Measurements from ENCODE around the gene ACOT9.
"Not testable (repeated sequence)": the region's sequence is repeated elsewhere in the genome, so short reads cannot be mapped to it uniquely, and the experiment has no call there.

The ACOT9 gene

DNA sequence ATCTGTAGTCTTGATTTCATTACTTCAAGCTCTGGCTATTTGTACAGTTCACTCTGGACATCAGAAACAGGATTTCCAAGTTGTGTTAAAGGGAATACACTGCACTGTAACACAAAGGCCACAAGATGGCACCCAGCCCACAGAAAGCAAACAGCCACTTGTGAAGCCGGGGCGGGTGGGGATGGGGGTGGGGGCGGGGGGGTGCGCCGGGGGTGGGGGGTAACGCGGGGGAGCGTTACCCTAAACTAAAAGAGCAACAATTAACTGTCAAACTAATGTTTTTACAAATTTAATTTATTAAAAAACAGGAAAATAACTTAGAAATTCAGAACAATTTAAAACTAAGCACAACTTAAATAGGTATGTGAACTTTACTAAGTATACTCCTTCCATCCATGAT, 48.5 kb downstream of the ACOT9 start:
- TF ChIP-seq, protein P1, sequence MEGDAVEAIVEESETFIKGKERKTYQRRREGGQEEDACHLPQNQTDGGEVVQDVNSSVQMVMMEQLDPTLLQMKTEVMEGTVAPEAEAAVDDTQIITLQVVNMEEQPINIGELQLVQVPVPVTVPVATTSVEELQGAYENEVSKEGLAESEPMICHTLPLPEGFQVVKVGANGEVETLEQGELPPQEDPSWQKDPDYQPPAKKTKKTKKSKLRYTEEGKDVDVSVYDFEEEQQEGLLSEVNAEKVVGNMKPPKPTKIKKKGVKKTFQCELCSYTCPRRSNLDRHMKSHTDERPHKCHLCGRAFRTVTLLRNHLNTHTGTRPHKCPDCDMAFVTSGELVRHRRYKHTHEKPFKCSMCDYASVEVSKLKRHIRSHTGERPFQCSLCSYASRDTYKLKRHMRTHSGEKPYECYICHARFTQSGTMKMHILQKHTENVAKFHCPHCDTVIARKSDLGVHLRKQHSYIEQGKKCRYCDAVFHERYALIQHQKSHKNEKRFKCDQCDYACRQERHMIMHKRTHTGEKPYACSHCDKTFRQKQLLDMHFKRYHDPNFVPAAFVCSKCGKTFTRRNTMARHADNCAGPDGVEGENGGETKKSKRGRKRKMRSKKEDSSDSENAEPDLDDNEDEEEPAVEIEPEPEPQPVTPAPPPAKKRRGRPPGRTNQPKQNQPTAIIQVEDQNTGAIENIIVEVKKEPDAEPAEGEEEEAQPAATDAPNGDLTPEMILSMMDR (IDR thresholded peaks at IDR 0.05; ENCODE audit: borderline replicate concordance, insufficient read depth, low read depth, low read length), result peak; percentile 58
- no peak overlapping the region for H3K4me3 ChIP-seq (ENCODE audit: low read depth, low read length)

DNA sequence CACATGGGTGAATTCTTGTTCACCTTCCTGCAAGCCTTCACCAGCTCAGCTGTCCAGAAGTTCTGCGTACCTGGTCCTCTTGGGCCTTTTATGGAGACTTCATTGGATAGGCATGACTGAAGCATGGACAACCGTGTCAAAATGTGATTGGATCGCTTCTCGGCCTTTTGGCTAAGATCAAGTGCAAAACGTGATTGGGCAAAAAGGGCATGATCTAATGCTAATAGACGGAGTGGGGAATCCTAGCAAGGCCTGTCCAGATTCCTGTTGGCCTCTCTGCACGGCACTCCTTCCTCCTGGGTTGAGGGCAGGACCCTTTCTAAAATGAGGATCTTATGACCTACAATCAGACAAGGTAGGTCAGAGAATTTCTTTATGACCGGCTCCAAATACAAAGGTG, 50.9 kb downstream of the ACOT9 start:
- no peak overlapping the region for H3K4me3 ChIP-seq (ENCODE audit: low read depth, low read length)
- TF ChIP-seq, protein P1 (IDR thresholded peaks at IDR 0.05; ENCODE audit: borderline replicate concordance, insufficient read depth, low read depth, low read length), result no peak

GRCh38 chrX:23676486-23676885, 66.6 kb downstream of the ACOT9 start:
- not testable (repeated sequence) for H3K4me3 ChIP-seq (ENCODE audit: low read depth, low read length)

- H3K4me3 ChIP-seq (ENCODE audit: low read depth, low read length), result no peak overlapping the region
- TF ChIP-seq, protein P1 (IDR thresholded peaks at IDR 0.05; ENCODE audit: borderline replicate concordance, insufficient read depth, low read depth, low read length), result no peak
These were observed 70.0 kb downstream of the ACOT9 start for GRCh38 chrX:23673108-23673507.

DNA sequence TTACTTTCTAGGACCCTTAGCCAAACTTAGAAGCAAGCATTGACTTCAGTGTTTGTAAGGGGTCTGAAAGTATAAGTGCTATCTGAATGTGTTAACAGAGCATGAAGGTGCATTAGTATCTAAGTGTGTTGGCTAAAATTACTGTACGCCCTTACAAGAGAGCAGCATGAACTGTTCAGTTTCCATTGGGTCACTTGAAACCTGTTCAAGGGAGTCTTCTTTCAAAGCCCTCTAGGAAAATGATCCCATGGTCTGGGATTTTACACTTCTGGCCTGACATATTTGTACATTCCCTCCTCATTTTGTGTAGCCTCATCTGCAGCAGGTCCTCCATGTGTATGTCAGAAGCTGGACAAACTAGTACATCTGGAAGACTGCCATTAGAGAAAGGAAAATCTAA, 72.5 kb downstream of the ACOT9 start:
- TF ChIP-seq, protein P1 (IDR thresholded peaks at IDR 0.05; ENCODE audit: borderline replicate concordance, insufficient read depth, low read depth, low read length), result no peak
- H3K4me3 ChIP-seq (ENCODE audit: low read depth, low read length), result no peak overlapping the region

DNA sequence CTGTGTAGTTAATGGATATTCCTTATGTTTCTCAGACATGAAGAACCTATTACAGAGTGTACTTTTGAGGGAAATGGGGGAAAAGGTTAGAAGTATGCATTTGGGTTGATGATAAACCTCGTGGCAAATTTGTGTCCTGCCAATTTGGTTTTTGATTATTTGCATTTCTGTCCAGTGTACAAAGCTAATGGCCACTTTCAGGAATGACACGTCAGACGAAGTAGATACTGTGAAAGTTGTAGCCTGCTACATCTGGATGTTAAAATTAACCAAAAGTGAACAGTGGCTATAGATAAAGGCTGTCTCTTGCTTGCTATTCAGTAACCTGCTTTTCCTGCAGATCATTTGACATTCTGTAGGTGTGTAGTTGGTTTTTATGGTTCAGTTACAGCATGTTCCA, 74.7 kb downstream of the ACOT9 start:
- TF ChIP-seq, protein P1 (IDR thresholded peaks at IDR 0.05; ENCODE audit: borderline replicate concordance, insufficient read depth, low read depth, low read length), result no peak
- H3K4me3 ChIP-seq (ENCODE audit: low read depth, low read length), result peak overlapping the region; percentile 77

GRCh38 chrX:23667239-23668177, 75.6 kb downstream of the ACOT9 start, which contains the start of gene PRDX4:
Gene PRDX4 (plus strand): TSS chrX:23667493. CDS start chrX:23667571, 78 bp downstream.
- TF ChIP-seq, protein P1 (IDR thresholded peaks at IDR 0.05; ENCODE audit: borderline replicate concordance, insufficient read depth, low read depth, low read length), result no peak
- peak within 1 kb of the TSS; percentile 77 for H3K4me3 ChIP-seq (ENCODE audit: low read depth, low read length)
